Measurements from ENCODE around the gene AKAP8L. TPM values are rescaled to one million over a fixed set of nuclear protein-coding genes. Genes with fewer than 3 reads are reported as not detected.

The AKAP8L gene
- total and polyA plus RNA-seq, 9 of the 15 experiments (the other 6 are each of a cell fraction or from before 2014, with no cell fraction given), result 2.4 to 116 (median 70.7) TPM

GRCh38 chr19:15378534-15379082 is 40.2 kb downstream of the AKAP8L start (continued):
- TF ChIP-seq RNF219 (CRISPR knock-in tag; IDR thresholded peaks at IDR 0.05) (no peak), CREB1 (IDR thresholded peaks at IDR 0.05) (no peak), CREB1 (CRISPR knock-in tag; IDR thresholded peaks at IDR 0.05) (no peak), GMEB1 (CRISPR knock-in tag; IDR thresholded peaks at IDR 0.05) (no peak), ZBTB11 (CRISPR knock-in tag; IDR thresholded peaks at IDR 0.05) (no peak), PBX2 (CRISPR knock-in tag; IDR thresholded peaks at IDR 0.05; ENCODE audit: low read depth) (no peak), PBX2 (tag; conservative IDR thresholded peaks at IDR 0.05; ENCODE audit: low read depth) (no peak), DNMT1 (IDR thresholded peaks at IDR 0.05) (no peak), E2F3 (CRISPR knock-in tag; IDR thresholded peaks at IDR 0.05) (no peak), THAP7 (CRISPR knock-in tag; IDR thresholded peaks at IDR 0.05) (no peak), IRF2 (CRISPR knock-in tag; IDR thresholded peaks at IDR 0.05) (0 out of 2 replicates have a peak, but pooled peaks have one; percentile 49), ETV6 (IDR thresholded peaks at IDR 0.05; ENCODE audit: borderline replicate concordance in 1 of 2, low read depth in 2 of 2, low read length in 1 of 2) (no peak), ETV6 (CRISPR knock-in tag; IDR thresholded peaks at IDR 0.05; ENCODE audit: borderline replicate concordance) (0 out of 2 replicates have a peak, but pooled peaks have one; percentile 16), BRD4 (IDR thresholded peaks at IDR 0.05) (no peak), WHSC1 (IDR thresholded peaks at IDR 0.05; ENCODE audit: low read length) (no peak)
